ENCODE results near the gene EDARADD. TPM values are rescaled to one million over a fixed set of nuclear protein-coding genes. Genes with fewer than 3 reads are reported as not detected.
A peak's percentile ranks its signal among the peaks of the same experiment; 100 is the strongest.

Gene EDARADD
- total RNA-seq, 1 donor from 2014 or later: 9.4 TPM

DNA sequence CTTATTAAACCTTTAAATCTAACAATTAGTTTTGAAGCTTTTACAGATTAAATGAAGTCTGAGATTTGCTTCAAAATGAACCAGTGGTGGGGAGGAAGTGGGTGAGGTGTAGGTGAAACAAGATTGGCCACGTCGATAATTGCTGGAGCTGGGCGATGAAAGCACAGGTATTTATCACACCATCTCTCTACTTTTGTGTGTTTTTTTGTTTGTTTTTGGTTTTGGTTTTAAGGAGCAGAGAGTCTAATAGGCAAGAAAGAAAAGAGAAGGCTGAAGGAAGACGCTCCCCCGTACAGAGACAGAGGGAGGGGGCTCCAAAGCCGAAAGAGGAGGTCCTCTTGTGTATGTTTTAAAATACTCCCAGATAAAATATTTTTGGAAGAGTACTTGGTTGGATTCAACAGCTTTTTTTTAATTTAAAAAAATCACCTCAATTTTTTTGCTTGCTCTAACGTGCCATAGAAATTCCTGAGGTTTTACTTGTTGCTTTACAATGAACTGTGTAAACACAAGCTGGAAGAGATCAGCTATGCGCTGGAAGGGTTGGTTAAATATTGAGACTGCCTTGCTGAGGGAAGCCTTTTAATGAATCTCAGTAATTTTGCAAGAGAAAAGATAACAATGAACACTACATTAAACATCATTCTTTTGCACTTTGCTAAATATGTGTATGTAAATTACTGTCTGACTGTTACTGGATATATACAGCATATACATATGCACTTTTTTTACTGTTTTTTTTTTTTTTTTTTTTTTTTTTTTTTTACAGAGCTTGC, 123.0 kb downstream of the EDARADD start:
- Mint-ChIP-seq H3K27ac (ENCODE audit: unreplicated experiment) (peak overlapping the region; percentile 7), H3K27me3 (ENCODE audit: unreplicated experiment) (peaks cover 3% of the 10 kb centered on the region), H3K9me3 (ENCODE audit: unreplicated experiment) (no peaks in the 10 kb centered on the region), H3K4me3 (ENCODE audit: unreplicated experiment) (no peak overlapping the region), H3K36me3 (ENCODE audit: low read depth, unreplicated experiment) (no peaks in the 10 kb centered on the region), H3K4me1 (ENCODE audit: unreplicated experiment) (peaks cover 18% of the 10 kb centered on the region)
- DNase-seq (ENCODE audit: low spot score): no peak
- TF ChIP-seq, protein P1, sequence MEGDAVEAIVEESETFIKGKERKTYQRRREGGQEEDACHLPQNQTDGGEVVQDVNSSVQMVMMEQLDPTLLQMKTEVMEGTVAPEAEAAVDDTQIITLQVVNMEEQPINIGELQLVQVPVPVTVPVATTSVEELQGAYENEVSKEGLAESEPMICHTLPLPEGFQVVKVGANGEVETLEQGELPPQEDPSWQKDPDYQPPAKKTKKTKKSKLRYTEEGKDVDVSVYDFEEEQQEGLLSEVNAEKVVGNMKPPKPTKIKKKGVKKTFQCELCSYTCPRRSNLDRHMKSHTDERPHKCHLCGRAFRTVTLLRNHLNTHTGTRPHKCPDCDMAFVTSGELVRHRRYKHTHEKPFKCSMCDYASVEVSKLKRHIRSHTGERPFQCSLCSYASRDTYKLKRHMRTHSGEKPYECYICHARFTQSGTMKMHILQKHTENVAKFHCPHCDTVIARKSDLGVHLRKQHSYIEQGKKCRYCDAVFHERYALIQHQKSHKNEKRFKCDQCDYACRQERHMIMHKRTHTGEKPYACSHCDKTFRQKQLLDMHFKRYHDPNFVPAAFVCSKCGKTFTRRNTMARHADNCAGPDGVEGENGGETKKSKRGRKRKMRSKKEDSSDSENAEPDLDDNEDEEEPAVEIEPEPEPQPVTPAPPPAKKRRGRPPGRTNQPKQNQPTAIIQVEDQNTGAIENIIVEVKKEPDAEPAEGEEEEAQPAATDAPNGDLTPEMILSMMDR (IDR thresholded peaks at IDR 0.05; ENCODE audit: unreplicated experiment): no peak

DNA sequence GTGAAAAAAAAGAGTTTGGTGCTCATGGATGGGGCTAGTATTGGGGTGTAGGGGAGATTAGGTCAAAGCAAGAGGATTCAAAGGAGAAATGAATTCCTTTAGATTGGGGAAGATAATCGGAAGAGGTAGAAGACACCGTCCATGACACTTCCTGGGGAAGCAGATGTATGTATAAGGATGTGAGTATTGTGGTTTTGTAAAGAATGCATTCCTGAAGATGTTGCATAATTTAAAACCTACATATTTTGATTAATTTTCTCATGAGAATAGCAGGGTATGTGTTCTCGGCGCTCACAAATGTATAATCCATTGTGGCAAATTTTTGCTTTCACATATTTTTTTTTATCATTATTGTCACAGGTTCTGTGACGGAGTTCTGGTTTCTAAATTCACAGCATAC, 124.2 kb downstream of the EDARADD start:
- DNase-seq (ENCODE audit: low spot score): no peak
- Mint-ChIP-seq H3K4me1 (ENCODE audit: unreplicated experiment) (peaks cover 24% of the 10 kb centered on the region), H3K27ac (ENCODE audit: unreplicated experiment) (peak overlapping the region; percentile 92), H3K27me3 (ENCODE audit: unreplicated experiment) (peaks cover 6% of the 10 kb centered on the region), H3K4me3 (ENCODE audit: unreplicated experiment) (no peak overlapping the region), H3K9me3 (ENCODE audit: unreplicated experiment) (no peaks in the 10 kb centered on the region), H3K36me3 (ENCODE audit: low read depth, unreplicated experiment) (no peaks in the 10 kb centered on the region)
- TF ChIP-seq, protein P1 (IDR thresholded peaks at IDR 0.05; ENCODE audit: unreplicated experiment): no peak

GRCh38 chr1:236520445-236521005, 126.4 kb downstream of the EDARADD start:
- Mint-ChIP-seq H3K36me3 (ENCODE audit: low read depth, unreplicated experiment) (peaks cover 6% of the 10 kb centered on the region), H3K9me3 (ENCODE audit: unreplicated experiment) (no peaks in the 10 kb centered on the region), H3K27ac (ENCODE audit: unreplicated experiment) (no peak overlapping the region), H3K27me3 (ENCODE audit: unreplicated experiment) (peaks cover 11% of the 10 kb centered on the region), H3K4me3 (ENCODE audit: unreplicated experiment) (no peak overlapping the region), H3K4me1 (ENCODE audit: unreplicated experiment) (peaks cover 33% of the 10 kb centered on the region)
- TF ChIP-seq, protein P1 (IDR thresholded peaks at IDR 0.05; ENCODE audit: unreplicated experiment): no peak
- no peak for DNase-seq (ENCODE audit: low spot score)

GRCh38 chr1:236522937-236523703, 129.0 kb downstream of the EDARADD start:
- Mint-ChIP-seq H3K27me3 (ENCODE audit: unreplicated experiment) (peaks cover 11% of the 10 kb centered on the region), H3K9me3 (ENCODE audit: unreplicated experiment) (no peaks in the 10 kb centered on the region), H3K27ac (ENCODE audit: unreplicated experiment) (peak overlapping the region; percentile 62), H3K4me3 (ENCODE audit: unreplicated experiment) (peak overlapping the region; percentile 95), H3K4me1 (ENCODE audit: unreplicated experiment) (peaks cover 36% of the 10 kb centered on the region), H3K36me3 (ENCODE audit: low read depth, unreplicated experiment) (peaks cover 18% of the 10 kb centered on the region)
- DNase-seq (ENCODE audit: low spot score): no peak
- TF ChIP-seq, protein P1 (IDR thresholded peaks at IDR 0.05; ENCODE audit: unreplicated experiment): no peak
